ENCODE data around the gene ADAMTSL1. TPM values are rescaled to one million over a fixed set of nuclear protein-coding genes. Genes with fewer than 3 reads are reported as not detected.

ADAMTSL1 gene
- polyA plus RNA-seq, 1 donor from 2014 or later, result 1.1 TPM

- H3F3A ChIP-seq (ENCODE audit: insufficient read depth, low read length, poor library complexity, severe bottlenecking), result no peaks in the 10 kb centered on the region
- H3K36me3 ChIP-seq (ENCODE audit: insufficient read depth, low read length), result no peaks in the 10 kb centered on the region
- no peaks in the 10 kb centered on the region for H3K79me2 ChIP-seq (replicated peaks; ENCODE audit: insufficient read depth, low read length)
- H3K9me3 ChIP-seq (ENCODE audit: low read length), result no peaks in the 10 kb centered on the region
- H3K27ac ChIP-seq (ENCODE audit: low read length), result no peak overlapping the region
- no peak overlapping the region for H2AFZ ChIP-seq (ENCODE audit: low read depth, low read length)
- TF ChIP-seq MXI1 (conservative IDR thresholded peaks at IDR 0.05; ENCODE audit: poor library complexity, severe bottlenecking) (no peak), SMC3 (conservative IDR thresholded peaks at IDR 0.05; ENCODE audit: poor library complexity) (no peak), TAF1 (IDR thresholded peaks at IDR 0.05; ENCODE audit: low read depth) (no peak), REST (IDR thresholded peaks at IDR 0.05; ENCODE audit: borderline replicate concordance) (no peak)
- no peak overlapping the region for H3K4me2 ChIP-seq (ENCODE audit: low read length)
- no peak overlapping the region for H3K9ac ChIP-seq (ENCODE audit: low read length)
- H3K9me2 ChIP-seq (ENCODE audit: insufficient read depth, low read length), result no peaks in the 10 kb centered on the region
- H4K20me1 ChIP-seq (ENCODE audit: insufficient read depth), result no peaks in the 10 kb centered on the region
- no peaks in the 10 kb centered on the region for H3K27me3 ChIP-seq (ENCODE audit: insufficient read depth, low read depth, low read length)
- no peak overlapping the region for H3K4me3 ChIP-seq (ENCODE audit: low read length)
These were observed 347.8 kb downstream of the ADAMTSL1 start for GRCh38 chr9:18821788-18822187.

GRCh38 chr9:18822850-18823249 is 348.9 kb downstream of the ADAMTSL1 start:
- Histone ChIP-seq H3K4me3 (ENCODE audit: low read length) (no peak overlapping the region), H3K4me2 (ENCODE audit: low read length) (no peak overlapping the region), H3K9ac (ENCODE audit: low read length) (no peak overlapping the region), H3K27ac (ENCODE audit: low read length) (no peak overlapping the region), H3K36me3 (ENCODE audit: insufficient read depth, low read length) (no peaks in the 10 kb centered on the region), H2AFZ (ENCODE audit: low read depth, low read length) (no peak overlapping the region), H4K20me1 (ENCODE audit: insufficient read depth) (no peaks in the 10 kb centered on the region), H3K9me2 (ENCODE audit: insufficient read depth, low read length) (no peaks in the 10 kb centered on the region), H3K27me3 (ENCODE audit: insufficient read depth, low read depth, low read length) (no peaks in the 10 kb centered on the region), H3K79me2 (replicated peaks; ENCODE audit: insufficient read depth, low read length) (no peaks in the 10 kb centered on the region), H3K9me3 (ENCODE audit: low read length) (no peaks in the 10 kb centered on the region), H3F3A (ENCODE audit: insufficient read depth, low read length, poor library complexity, severe bottlenecking) (no peaks in the 10 kb centered on the region)
- TF ChIP-seq MXI1 (conservative IDR thresholded peaks at IDR 0.05; ENCODE audit: poor library complexity, severe bottlenecking), result no peak
- no peak for TF ChIP-seq RAD21 (conservative IDR thresholded peaks at IDR 0.05)
- no peak for TF ChIP-seq REST (IDR thresholded peaks at IDR 0.05; ENCODE audit: borderline replicate concordance)
- TF ChIP-seq SMC3 (conservative IDR thresholded peaks at IDR 0.05; ENCODE audit: poor library complexity), result no peak
- TF ChIP-seq CTCF (IDR thresholded peaks at IDR 0.05; ENCODE audit: poor library complexity, severe bottlenecking), result no peak
- TF ChIP-seq TAF1 (IDR thresholded peaks at IDR 0.05; ENCODE audit: low read depth), result no peak
- TF ChIP-seq EZH2 (IDR thresholded peaks at IDR 0.05; ENCODE audit: borderline replicate concordance, insufficient read depth, low read length, poor library complexity, severe bottlenecking), result no peak
- TF ChIP-seq POLR2AphosphoS5 (IDR thresholded peaks at IDR 0.05), result no peak
- TF ChIP-seq EP300 (conservative IDR thresholded peaks at IDR 0.05; ENCODE audit: poor library complexity, severe bottlenecking), result no peak

All from neural cell (in vitro differentiated cells).